Lung (tissue), 12 donors: Measurements from ENCODE around the gene PERCC1. TPM values are rescaled to one million over a fixed set of nuclear protein-coding genes. Genes with fewer than 3 reads are reported as not detected.

Experiments
- ATAC-seq: fragments of 200-7000 bp; cut with Tn5 transposase; one replicate; pipeline ENCODE4 v1.9.1; 2020; ENCODE audit warnings: moderate number of reproducible peaks; ENCODE audit not compliant: insufficient read depth, low FRiP score
- DNase-seq, 3 donors: peaks; one replicate each; pipeline ENCODE4 v3.0.0-alpha.2; 2013 to 2017
- H3K27ac ChIP-seq, 2 donors: one replicate each; pipeline ENCODE4 v1.5.1; 2013; ENCODE audit warnings: mild to moderate bottlenecking in 2 of 2, moderate library complexity in 2 of 2, control low read depth in 1 of 2, inconsistent platforms in 1 of 2, low read depth in 1 of 2, low read length in 1 of 2
- H3K27me3 ChIP-seq, 3 donors: one replicate each; pipeline ENCODE4 v1.5.1; 2013; ENCODE audit warnings: low read length in 2 of 3; ENCODE audit not compliant: control insufficient read depth in 3 of 3, insufficient read depth in 3 of 3
- H3K36me3 ChIP-seq, 4 donors: one replicate each; pipeline ENCODE4 v1.5.1; 2013; ENCODE audit warnings: low read length in 4 of 4, mild to moderate bottlenecking in 1 of 4, moderate library complexity in 1 of 4; ENCODE audit not compliant: control insufficient read depth in 4 of 4, insufficient read depth in 4 of 4
- H3K4me1 ChIP-seq, 5 donors: one replicate each; pipeline ENCODE4 v1.5.1; 2013; ENCODE audit warnings: low read length in 5 of 5, mild to moderate bottlenecking in 2 of 5, moderate library complexity in 1 of 5; ENCODE audit not compliant: control insufficient read depth in 5 of 5, insufficient read depth in 5 of 5
- H3K4me3 ChIP-seq: one replicate; pipeline ENCODE4 v1.5.1; 2013; ENCODE audit warnings: mild to moderate bottlenecking, control low read depth, moderate library complexity
- H3K9ac ChIP-seq, 2 donors: one replicate each; pipeline ENCODE4 v1.5.1; 2013; ENCODE audit warnings: low read length in 2 of 2, control low read depth in 1 of 2; ENCODE audit not compliant: insufficient read depth in 1 of 2
- H3K9me3 ChIP-seq, 4 donors: one replicate each; pipeline ENCODE4 v1.5.1; 2013; ENCODE audit warnings: low read length in 3 of 4, mild to moderate bottlenecking in 1 of 4, moderate library complexity in 1 of 4; ENCODE audit not compliant: control insufficient read depth in 4 of 4, insufficient read depth in 3 of 4
- WGBS, 2 donors: extraction: QIAGEN DNeasy Blood & Tissue Kit; methylation state at CpG; one replicate each; pipeline ENCODE4 v1.1.7; 2013; 5-methylcytosine and 5-hydroxymethylcytosine counted together
- polyA plus RNA-seq, 2 donors: library from polyadenylated mRNA; stranded (reverse); fragments of 200-250 nt; gene quantifications; one replicate each; pipeline ENCODE4 v1.2.1, GENCODE V29; 2013
- total RNA-seq, 2 donors: library from RNA; depleted of rRNA in 1 of 2; stranded (reverse); fragments of >200 nt in 1 of 2; gene quantifications; one replicate each; pipeline ENCODE4 v1.2.1, GENCODE V29; 2014 to 2021
- TF ChIP-seq, protein P1 (sequence below): IDR thresholded peaks from 2 replicates; pipeline ENCODE4 v1.5.1; 2012; ENCODE audit warnings: mild to moderate bottlenecking; ENCODE audit errors: control extremely low read depth, extremely low read depth
- donor health status: control.
- donor health status: control.
- donor health status: Bipolar disorder and iron deficiency.
- donor health status: healthy.
- donor health status: DM: yes; HTN: yes; CAD: no.

PERCC1 gene
- total and polyA plus RNA-seq, 4 donors, result 0.12 to 0.57 (median 0.46) TPM; not detected in 1

GRCh38 chr16:1433756-1434155 is 2.9 kb downstream of the PERCC1 start:
- Histone ChIP-seq H3K36me3 (no peaks in the 10 kb centered on the region), H3K4me3 (no peak overlapping the region), H3K9me3 (no peaks in the 10 kb centered on the region), H3K9ac (no peak overlapping the region), H3K4me1 (peaks cover 0 to 39% (median 0%) of the 10 kb centered on the region in 5 donors), H3K27me3 (no peaks in the 10 kb centered on the region), H3K27ac (no peak overlapping the region)
- ATAC-seq, result no peak
- WGBS, 2 donors, result 42 to 49% methylated on average over 20 to 22 of the region's 22 CpGs
- TF ChIP-seq, protein P1, sequence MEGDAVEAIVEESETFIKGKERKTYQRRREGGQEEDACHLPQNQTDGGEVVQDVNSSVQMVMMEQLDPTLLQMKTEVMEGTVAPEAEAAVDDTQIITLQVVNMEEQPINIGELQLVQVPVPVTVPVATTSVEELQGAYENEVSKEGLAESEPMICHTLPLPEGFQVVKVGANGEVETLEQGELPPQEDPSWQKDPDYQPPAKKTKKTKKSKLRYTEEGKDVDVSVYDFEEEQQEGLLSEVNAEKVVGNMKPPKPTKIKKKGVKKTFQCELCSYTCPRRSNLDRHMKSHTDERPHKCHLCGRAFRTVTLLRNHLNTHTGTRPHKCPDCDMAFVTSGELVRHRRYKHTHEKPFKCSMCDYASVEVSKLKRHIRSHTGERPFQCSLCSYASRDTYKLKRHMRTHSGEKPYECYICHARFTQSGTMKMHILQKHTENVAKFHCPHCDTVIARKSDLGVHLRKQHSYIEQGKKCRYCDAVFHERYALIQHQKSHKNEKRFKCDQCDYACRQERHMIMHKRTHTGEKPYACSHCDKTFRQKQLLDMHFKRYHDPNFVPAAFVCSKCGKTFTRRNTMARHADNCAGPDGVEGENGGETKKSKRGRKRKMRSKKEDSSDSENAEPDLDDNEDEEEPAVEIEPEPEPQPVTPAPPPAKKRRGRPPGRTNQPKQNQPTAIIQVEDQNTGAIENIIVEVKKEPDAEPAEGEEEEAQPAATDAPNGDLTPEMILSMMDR, result no peak
- no peak for DNase-seq

DNA sequence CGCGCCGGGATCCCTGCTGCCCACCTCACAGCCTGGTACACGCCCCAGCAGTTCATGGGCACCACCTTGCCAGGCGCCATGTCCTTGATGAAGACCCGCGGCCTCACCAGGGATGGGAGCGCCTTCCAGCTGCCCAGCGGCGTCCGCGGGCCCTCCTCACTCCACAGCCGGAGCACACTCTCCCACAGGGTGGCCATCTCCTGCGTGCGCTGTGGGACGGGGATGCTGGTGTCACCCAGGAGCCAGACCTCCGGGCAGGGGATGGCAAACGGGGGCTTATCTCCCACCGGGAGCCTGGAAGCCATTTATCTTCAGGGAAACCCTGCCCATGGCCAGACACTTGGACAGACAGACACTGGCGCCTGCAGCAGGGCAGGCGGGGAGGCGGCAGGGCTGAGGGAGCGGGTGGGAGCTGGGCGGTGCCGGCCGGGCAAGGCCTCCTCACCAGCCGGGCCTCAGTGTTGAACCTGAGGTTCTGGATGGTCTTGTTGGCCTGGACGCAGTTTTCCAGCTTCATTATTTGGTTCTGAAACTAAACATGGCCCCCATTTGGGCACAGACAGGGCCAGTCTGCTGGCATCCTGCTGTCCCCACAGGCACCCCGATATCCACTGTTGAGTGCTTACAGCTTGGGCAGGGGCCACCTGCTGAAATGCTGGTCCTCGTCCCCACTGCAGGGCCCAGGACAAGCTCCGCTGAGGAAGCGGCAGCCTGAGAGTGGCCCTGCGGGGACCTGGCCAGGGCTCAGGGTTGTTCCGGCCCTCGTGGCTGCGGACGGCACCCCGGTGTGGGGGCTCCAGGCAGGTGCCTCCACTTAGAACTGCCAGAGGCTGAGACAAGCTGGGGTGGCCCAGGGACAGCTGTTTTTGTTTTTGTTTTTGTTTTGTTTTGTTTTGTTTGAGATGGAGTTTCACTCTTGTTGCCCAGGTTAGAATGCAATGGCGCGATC is 4.0 kb downstream of the PERCC1 start:
- Histone ChIP-seq H3K27me3 (no peaks in the 10 kb centered on the region), H3K9me3 (no peaks in the 10 kb centered on the region), H3K4me1 (peaks cover 0 to 27% (median 0%) of the 10 kb centered on the region in 5 donors), H3K27ac (no peak overlapping the region), H3K9ac (no peak overlapping the region), H3K4me3 (no peak overlapping the region), H3K36me3 (no peaks in the 10 kb centered on the region)
- ATAC-seq (no peak), DNase-seq (peak in 1 of 3 donors; percentile 8)
- TF ChIP-seq, protein P1, result no peak
- WGBS, 2 donors, result 94 to 97% methylated on average over 28 to 40 of the region's 40 CpGs

GRCh38 chr16:1435921-1436697 is 5.2 kb downstream of the PERCC1 start:
- ATAC-seq, result no peak
- Histone ChIP-seq H3K4me1 (peaks cover 0 to 18% (median 0%) of the 10 kb centered on the region in 5 donors), H3K9ac (no peak overlapping the region), H3K4me3 (no peak overlapping the region), H3K27ac (no peak overlapping the region), H3K27me3 (no peaks in the 10 kb centered on the region), H3K9me3 (no peaks in the 10 kb centered on the region), H3K36me3 (no peaks in the 10 kb centered on the region)
- DNase-seq, result peak in 1 of 3 donors; percentile 11
- WGBS, 2 donors, result 78 to 94% methylated on average over 31 to 32 of the region's 32 CpGs
- TF ChIP-seq, protein P1, result no peak
